GM18873 (cell line): ENCODE data around the gene RBM19.

Experiments
- ATAC-seq: cut with Tn5 transposase; IDR thresholded peaks from one replicate; pipeline ENCODE4 v1.9.1; 2021; ENCODE audit warnings: mild to moderate bottlenecking, moderate library complexity, moderate number of reproducible peaks; ENCODE audit not compliant: unreplicated experiment, low FRiP score

Gene RBM19

DNA sequence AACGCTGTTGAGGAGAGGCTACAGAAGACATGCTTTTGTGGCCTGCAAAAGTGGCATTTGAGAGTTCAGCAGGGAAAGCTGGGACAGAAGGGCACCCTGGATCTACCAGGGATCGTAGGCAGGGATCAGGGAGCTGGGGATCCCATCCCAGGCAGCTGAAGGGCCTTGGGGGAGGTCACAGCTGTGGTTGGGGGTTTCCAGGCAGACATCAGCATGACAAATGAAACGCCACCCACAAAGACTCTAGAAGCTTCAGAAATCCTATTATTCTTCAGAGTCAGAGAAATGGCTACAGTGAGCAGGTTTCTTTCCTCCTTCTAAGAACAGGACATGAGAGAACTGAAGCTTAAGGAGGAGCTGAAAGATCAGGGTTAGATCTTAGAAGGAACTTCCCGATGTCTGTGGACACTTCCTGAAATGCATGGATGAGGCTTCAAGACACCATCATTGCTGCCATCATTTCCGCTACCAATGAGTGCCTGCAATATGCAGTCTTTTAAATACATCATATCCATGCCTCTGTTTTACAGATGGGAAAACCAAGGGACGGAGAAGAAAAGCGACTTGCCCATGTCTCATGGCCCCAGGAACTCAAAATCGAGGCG is 104.3 kb downstream of the RBM19 start:
- ATAC-seq = no peak

GRCh38 chr12:113860950-113861349 is 105.2 kb downstream of the RBM19 start:
- no peak for ATAC-seq

DNA sequence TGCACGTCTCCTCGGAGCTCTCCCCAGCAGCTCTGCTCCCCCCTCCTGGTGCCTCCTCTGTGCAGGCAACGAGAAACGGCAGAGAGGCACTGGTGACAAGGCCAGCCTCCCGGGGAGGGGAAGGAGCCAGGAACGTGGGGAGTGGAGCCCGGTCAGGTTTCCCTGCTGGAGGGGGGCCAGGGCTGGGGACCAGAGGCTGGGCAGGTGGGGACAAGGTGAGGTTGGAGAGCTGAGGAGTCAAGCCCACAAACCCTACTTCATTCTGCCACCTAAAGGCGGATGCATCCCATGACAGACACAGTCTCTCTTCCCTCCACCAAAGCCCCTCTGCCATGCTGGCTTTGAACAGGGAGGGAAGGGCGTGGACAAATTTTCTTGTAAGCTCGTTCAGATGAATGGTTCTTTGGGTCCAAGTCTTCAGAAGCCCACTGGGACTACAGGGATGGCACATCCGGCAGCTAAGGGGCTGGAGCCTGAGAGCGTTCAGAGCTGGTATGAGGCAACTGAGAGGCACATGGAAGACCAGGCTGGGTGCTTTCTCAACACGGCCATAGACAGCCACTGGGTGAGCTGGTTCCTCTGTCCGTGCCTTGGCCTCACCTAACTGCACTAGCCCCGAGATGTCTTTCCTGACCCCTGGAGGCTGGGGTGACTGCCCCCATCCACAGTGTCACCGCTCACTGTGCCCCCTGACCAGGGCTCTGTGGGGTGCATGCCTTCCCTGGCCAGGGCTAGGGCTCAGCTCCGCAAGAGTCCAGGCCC is 105.9 kb downstream of the RBM19 start:
- ATAC-seq = no peak

DNA sequence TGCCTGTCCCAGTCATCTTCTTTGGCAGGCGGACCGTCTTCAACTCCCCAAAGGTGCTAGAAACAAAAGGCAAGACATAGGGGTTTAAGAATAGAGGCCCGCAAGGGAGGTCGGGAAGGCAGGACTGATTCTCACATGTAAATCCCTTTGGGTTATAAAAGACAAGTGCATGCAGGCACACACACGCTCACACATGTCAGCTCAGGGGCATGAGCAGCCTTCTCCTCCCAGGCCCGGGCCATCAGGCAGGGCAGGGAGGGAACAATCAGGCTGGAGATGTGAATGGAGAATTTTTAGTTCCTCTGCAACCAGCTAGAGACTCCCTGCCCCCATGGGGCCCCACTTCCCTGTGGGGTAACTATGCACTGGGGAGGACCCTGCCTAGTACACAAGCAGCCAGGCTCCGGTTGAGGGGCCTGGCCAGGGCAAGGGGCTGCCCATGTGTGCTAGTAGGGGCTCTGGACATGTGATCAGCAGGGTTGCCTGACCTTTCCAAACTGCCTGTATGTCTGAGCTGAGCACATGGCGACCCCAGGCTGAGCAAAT is 107.2 kb downstream of the RBM19 start:
- no peak for ATAC-seq

GRCh38 chr12:113857371-113857770 is 108.8 kb downstream of the RBM19 start:
- ATAC-seq = no peak

- no peak for ATAC-seq
These were observed 110.1 kb downstream of the RBM19 start for GRCh38 chr12:113855998-113856397.

DNA sequence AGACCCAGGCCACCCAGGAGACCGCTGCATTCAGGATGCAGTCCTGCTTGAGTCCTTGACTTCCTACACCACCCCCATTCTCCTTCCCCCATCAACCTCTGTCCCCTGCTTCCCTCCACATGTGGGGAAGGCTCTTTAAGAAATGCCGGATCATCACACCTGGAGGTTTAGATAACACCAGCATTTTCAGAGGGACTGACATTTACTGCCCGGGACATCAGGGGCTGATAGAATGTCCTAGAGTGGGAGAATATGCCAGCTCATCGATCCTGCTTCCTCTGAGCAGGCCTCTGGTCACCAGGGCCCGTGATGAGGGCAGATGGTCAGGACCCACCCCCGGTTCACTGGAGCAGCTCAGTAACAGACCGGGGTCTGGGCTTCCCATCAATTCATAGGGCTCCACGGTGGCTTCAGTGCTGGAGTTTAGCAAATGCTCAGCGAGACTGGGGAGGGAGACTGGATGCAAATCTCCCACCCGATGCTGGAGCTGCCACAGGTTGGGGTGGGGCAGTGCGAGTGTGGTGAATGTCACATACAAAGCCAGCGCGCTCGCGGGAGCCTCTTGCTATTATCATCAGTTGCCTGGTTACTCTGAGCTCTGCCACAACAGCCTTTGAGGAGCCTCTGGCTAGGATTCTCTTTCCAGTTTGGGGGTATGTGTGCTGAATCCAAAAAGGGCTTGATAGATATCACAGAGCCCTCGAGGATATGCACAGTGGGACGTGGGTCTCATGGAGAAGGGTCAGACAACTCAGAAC is 111.6 kb downstream of the RBM19 start:
- no peak for ATAC-seq

GRCh38 chr12:113853491-113853890 is 112.6 kb downstream of the RBM19 start:
- no peak for ATAC-seq

GRCh38 chr12:113852695-113853490 is 113.2 kb downstream of the RBM19 start:
- no peak for ATAC-seq

GRCh38 chr12:113852264-113852663 is 113.9 kb downstream of the RBM19 start:
- ATAC-seq = no peak

DNA sequence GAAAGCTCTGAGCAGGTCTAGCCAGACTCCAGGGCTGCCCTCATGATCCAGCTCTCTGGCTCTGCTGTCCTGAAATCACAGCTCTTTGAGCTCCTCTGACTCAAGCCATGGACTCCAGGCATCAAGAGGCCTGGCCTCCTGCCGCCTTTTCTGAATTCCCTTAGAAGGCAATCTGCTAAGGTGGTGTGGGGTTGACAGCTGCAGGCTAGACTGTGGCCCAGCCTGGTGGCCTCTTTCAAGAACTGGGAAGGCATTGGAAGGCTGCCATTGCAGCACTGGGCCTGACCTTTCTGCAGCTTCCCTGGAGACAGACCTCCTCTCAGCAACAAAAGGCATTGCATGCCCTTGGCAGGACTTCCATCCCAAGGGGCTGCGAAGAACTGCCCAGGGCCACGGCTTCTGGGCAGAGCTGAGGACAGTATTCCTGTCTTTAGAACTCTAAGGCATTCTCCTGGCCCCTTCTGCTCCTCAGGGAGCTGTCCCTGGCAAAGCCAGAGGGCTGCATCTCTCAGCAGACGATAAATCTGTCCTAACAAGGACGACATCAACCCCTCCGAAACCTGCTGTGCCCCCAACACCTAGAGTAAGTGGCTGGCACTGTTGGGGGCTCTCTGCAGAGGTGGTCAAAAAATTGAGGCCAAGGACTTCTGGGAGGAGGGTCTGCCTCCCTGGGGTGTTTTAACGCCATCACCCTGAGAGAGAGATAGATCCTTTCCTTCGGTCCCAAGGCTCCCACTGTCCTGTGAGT is 115.6 kb downstream of the RBM19 start:
- no peak for ATAC-seq

DNA sequence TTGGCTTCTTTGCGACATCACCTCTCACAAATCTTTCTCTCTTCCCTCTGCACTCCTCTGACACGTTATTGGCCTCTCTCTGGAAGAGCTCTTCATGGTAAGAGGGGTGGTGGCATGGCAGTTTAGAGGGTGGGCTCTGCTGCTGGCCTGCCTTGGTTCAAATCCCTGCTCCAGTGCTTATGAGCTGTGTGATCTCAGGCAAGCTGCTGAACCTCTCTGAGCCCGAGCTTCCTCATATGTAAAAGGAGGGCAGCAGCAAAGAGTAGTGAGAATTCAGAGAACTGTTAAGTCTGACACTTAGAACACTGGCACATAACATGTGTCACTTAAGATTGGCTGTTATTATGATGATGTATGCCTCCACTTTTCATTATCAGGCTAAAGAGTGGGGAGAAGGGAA is 118.3 kb downstream of the RBM19 start:
- no peak for ATAC-seq

DNA sequence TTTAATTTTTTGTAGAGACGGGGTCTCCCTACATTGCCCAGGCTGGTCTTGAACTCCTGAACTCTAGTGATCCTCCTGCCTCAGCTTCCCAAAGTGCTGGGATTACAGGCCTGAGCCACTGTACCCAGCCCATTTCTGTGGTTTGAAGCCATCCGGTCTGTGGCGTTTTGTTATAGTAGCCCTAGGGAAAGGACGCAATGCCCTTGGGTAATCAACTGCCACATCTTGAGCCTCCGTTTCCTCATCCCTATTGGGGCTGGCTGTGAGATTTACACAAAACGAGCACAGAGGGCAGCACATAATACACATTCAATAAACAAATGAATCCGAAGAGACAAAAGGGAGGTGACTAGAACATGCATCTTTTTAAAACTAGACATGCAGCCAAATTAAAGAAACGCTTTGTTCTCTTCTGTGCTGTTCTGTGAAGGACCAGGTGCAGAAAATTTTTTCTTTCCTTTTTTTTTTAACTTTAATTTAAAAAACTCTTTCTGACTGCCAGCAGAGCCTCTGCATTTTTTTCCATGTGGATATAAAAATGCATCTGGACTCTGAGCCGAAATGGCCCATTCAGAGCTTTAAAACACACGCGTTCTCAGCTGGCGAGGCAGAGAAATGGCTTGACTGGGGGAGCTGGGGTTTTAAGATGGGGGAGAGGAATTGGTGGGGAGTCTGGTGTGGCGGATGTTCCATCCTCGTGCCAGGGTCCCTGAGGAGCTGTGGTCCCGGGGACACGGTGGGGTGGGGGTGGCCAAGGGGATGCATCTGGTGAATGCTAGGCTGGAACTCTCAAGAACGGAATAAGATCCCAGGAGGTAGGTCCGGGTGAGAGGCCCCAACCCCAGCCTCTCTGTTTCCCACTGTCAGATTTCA is 119.0 kb downstream of the RBM19 start:
- no peak for ATAC-seq

DNA sequence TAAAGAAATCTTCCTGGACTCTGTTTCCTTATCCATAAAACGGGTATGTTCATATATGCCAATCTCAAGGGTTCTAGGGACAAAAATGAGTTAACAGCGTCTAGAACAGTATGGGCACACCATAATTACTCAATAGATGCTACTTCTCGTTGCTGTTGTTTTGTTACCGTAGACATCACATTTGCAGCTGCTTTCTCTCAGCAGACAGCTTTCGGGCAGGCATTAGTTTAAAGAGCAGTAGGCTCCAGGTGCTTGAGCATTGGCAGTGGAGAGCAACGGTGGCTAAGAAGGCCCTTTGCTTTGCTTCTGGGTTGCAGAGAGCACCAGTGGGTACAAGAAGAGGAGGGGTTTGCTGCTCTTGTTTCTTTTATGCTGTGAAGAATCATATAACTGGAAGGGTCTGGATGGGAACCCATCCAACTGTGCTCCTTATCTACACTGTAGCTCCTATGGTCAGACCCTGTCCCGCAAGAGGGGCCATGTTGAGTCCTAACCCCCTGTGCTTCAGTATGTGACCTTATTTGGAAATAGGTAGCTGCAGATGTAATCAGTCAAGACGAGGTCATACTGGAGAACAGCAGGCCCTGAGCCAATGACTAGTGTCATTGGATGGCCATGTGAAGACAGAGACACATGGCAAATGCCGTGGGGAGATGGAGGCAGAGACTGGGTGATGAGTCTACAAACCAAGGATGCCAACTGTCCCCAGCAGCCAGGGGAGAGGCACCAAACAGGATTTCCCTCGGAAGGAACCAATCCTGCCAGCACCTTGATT is 120.0 kb downstream of the RBM19 start:
- no peak for ATAC-seq

DNA sequence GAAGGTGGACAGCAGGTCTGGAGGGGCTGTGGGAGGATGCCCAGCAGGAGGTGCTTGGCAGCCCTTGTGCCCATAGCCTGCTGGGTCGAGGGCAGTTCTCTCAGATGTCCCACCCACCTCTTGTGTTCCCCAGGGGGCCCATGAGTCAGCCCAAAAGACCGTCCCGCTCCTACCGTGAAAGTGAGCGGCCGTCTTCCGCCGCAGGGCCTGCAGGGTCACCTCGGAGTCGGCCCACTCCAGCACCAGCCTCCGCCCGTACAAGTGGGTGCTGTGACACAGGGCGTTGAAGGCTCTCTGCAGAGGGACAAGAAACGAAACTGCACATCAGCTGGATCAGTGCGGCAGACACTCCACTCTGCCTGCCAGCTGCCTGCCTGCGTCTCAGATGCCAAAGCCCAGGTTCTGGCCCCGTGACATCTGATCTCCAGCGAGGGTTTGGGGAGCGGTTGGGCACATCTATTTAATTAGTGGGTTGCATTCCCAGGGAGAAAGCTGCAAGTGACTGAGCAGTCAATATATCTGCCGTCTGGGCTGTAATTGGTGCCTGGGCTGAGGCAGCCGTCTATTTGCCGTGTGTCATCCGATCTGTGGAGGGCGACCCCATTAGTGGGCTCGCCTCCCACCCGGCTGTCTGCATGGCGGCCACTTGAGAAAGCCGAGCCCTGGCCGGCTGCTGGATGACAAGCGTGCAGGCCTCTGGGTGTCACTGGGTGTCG is 121.5 kb downstream of the RBM19 start:
- no peak for ATAC-seq

DNA sequence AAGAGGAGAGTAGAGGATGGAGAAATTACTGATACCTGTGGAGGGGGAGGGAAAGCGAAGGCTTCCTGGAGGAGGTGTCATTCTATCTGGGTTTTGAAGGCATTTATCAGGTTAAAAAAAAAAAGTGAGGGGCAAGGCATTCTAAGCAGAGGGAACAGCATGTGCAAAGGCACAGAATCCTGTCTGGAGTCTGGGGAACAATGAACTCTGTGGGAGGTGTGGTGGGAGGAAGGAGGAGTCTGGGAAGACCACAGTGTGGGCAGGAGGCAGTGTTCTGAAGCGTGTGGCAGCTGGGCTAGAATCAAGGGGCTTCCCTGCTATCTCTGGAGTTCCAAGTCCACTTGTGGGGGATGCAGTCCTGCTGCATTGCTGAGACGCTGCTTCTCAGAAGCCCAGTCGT is 123.4 kb downstream of the RBM19 start:
- ATAC-seq = no peak

- ATAC-seq = no peak
These were observed 124.3 kb downstream of the RBM19 start for GRCh38 chr12:113841786-113842185.
